DMS153 (cell line): ENCODE measurements around the gene RHBDF2.

Source experiments
- DNase-seq: peaks from one replicate; lab custom pipeline; 2025; lab: John Stamatoyannopoulos, UW

Gene RHBDF2

DNA sequence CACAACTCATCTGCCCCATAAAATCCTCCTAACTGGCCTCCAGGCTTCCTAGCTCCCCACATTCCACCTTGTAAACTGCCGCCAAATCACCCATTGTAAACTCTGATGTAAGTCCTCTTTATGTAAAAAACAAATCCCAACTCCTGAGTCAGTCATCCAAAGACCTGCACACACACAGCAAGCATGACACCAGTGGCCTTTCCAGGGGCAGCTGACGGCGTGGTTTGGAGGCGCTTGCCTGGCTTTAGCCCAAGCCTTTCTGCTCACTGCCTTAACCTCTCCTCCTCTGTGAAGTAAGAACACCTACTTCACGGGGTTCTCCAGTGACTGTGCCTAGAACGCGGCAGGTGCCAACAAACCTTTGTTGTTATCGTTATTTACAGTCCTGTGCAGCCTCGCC lies 62.3 kb downstream of the RHBDF2 start:
- no peak for DNase-seq

DNA sequence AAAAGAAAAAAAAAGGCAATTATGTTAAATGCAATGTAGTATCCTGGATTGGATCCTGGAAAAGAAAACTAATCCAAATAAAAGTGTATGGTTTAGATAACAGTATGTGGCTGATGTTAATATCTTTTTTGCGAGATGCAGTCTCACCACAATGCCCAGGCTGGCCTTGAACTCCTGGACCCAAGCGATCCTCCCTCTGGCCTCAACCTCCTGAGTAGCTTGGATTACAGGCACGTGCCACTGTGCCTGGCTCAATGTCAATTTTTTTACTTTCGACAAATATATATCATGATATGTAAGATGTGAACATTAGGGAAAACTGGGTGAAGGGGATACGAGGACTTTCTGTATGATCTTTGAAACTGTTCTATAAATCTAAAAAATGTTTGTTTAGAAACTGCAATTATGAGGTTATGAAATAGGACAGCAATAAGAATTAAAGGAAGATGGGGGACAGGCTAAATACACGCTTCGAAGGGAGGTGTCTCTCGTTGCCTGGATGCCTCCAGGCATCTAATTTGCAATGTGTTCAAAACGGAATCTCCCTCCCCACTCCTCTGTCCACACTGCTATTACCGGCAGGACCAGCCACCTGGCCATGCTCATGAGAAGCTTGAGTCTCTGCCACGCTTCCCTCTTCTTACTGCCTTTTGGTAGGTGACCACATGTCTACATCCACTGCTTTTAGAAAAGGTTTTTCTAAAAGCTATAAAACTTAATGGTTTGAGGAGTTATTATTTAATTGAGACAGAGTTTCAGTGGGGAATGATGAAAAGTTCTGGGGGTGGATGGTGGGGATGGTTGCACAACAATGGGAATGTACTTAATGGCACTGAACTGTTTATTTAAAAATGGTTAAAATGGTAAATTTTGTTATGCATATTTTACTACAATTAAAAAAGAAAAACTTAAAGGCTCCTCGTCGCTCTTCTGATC lies 63.5 kb downstream of the RHBDF2 start:
- no peak for DNase-seq

- no peak for DNase-seq
Observed at GRCh38 chr17:76435751-76436150, 65.5 kb downstream of the RHBDF2 start.

- no peak for DNase-seq
Observed at GRCh38 chr17:76434870-76435269, 66.4 kb downstream of the RHBDF2 start.

GRCh38 chr17:76433693-76434092 lies 67.5 kb downstream of the RHBDF2 start:
- DNase-seq: no peak

DNA sequence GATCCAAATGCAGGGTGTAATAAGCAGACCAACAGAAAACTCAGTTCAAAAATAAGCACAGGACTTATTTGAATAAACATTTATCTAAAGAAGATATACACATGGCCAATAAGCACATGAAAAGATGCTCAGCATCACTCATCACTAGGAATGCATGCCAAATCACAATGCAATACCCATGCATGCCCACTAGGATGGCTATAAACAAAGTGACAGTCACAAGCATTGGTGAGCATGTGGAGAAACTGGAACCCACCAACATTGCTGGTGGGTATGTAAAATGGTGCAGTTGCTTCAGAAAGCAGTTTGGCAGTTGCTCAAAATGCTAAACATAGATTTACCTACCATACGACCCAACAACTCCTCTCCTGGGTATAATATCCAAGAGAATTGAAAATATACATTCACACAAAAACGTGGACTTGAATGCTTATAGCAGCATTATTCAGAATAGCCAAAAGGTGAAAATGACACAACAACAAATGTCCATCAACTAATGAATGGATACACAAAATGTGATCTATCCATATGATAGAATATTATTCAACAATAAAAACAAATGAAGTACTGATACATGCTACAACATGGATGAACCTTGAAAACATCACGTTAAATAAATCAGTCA lies 68.4 kb downstream of the RHBDF2 start:
- no peak for DNase-seq

- DNase-seq: no peak
Observed at GRCh38 chr17:76432004-76432403, 69.2 kb downstream of the RHBDF2 start.

DNA sequence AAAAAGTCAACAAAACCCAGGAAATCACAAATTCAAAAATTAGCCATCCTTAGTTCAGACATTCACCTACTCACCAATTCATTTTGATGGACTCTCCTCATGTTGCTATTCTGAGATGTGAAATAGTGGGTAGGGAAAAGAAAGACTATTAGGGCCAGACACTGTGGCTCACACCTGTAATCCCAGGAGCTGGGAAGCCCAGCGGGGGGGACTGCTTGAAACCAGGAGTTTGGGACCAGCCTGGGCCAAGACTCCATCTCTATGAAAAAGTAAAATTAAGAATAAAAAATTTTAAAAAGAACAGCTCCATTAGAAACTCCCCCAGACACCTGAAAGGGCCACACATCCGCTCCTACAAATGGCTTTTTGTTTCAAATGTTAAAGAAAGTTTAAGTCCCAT lies 69.7 kb downstream of the RHBDF2 start:
- DNase-seq: no peak

- no peak for DNase-seq
Observed at GRCh38 chr17:76428511-76428910, 72.7 kb downstream of the RHBDF2 start.

- no peak for DNase-seq
Observed at GRCh38 chr17:76427501-76428231, 73.6 kb downstream of the RHBDF2 start.

- no peak for DNase-seq
Observed at GRCh38 chr17:76426853-76427252, 74.4 kb downstream of the RHBDF2 start.

GRCh38 chr17:76422860-76423259 lies 78.4 kb downstream of the RHBDF2 start:
- DNase-seq: no peak

DNA sequence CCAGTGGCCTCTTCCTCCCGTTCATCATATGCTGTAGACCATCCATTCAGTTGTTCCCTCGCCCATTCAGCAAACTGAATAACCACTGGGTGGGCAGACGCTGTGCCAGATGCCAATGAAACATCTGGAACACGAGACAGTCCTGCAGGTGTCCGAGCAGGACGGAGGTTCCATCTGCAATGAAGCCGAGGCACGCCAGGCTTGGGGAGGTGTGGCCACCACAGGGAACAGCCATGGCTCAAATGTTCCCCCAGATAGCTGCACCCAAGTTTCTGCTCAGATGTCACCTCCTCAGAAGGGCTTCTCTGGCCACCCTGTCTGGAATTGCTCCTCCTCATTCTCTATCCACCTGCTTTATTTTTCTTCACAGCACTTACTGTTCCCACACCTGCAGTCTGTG lies 78.8 kb downstream of the RHBDF2 start:
- DNase-seq: no peak

- no peak for DNase-seq
Observed at GRCh38 chr17:76421044-76421407, 80.2 kb downstream of the RHBDF2 start.
